HL-60 (cell line): ENCODE data around the gene KLF3.

Experiments
- CTCF ChIP-seq: IDR thresholded peaks from one replicate; pipeline ENCODE4 v1.5.1; 2011; ENCODE audit warnings: low read length, control low read depth, inconsistent platforms; ENCODE audit not compliant: insufficient read depth
- GABPA ChIP-seq: IDR thresholded peaks from 2 replicates; pipeline ENCODE4 v1.6.1; 2012; ENCODE audit warnings: low read depth
- POLR2AphosphoS5 ChIP-seq: IDR thresholded peaks from 2 replicates; pipeline ENCODE4 v1.6.1; 2012; ENCODE audit warnings: low read depth
- REST ChIP-seq: IDR thresholded peaks from 2 replicates; pipeline ENCODE4 v1.6.1; 2012; ENCODE audit warnings: low read depth; ENCODE audit not compliant: insufficient replicate concordance
- SPI1 ChIP-seq: IDR thresholded peaks from 2 replicates; pipeline ENCODE4 v1.6.1; 2012; ENCODE audit warnings: low read depth, mild to moderate bottlenecking, borderline replicate concordance

GRCh38 chr4:38654273-38654672 lies 9.7 kb upstream of the KLF3 start:
- TF ChIP-seq CTCF: no peak
- TF ChIP-seq POLR2AphosphoS5: no peak
- no peak for TF ChIP-seq SPI1
- TF ChIP-seq GABPA: no peak
- TF ChIP-seq REST: no peak
